GF-D8 (cell line): ENCODE results near the gene NFIA.
"Not testable (repeated sequence)": the region's sequence is repeated elsewhere in the genome, so short reads cannot be mapped to it uniquely, and the experiment has no call there.

Source experiments
- DNase-seq: peaks from one replicate; lab custom pipeline; 2025; lab: John Stamatoyannopoulos, UW

Gene NFIA

GRCh38 chr1:61457526-61458040 is 375.2 kb downstream of the NFIA start:
- no peak for DNase-seq

- no peak for DNase-seq
Measured at GRCh38 chr1:61459345-61459744, 377.0 kb downstream of the NFIA start.

- DNase-seq: no peak
Measured at GRCh38 chr1:61460191-61460590, 377.8 kb downstream of the NFIA start.

GRCh38 chr1:61461406-61462384 is 379.3 kb downstream of the NFIA start:
- no peak for DNase-seq

GRCh38 chr1:61462628-61463027 is 380.3 kb downstream of the NFIA start:
- DNase-seq: no peak

GRCh38 chr1:61463220-61463619 is 380.9 kb downstream of the NFIA start:
- no peak for DNase-seq

- not testable (repeated sequence) for DNase-seq
Measured at GRCh38 chr1:61467836-61468235, 385.5 kb downstream of the NFIA start.

GRCh38 chr1:61469365-61469764 is 387.0 kb downstream of the NFIA start:
- no peak for DNase-seq

- DNase-seq: no peak
Measured at GRCh38 chr1:61472876-61473275, 390.5 kb downstream of the NFIA start.

- DNase-seq: no peak
Measured at GRCh38 chr1:61474269-61474817, 392.0 kb downstream of the NFIA start.

- no peak for DNase-seq
Measured at GRCh38 chr1:61474963-61475362, 392.6 kb downstream of the NFIA start.

GRCh38 chr1:61477301-61477700 is 394.9 kb downstream of the NFIA start:
- DNase-seq: no peak

GRCh38 chr1:61480273-61480935 is 398.0 kb downstream of the NFIA start:
- no peak for DNase-seq

GRCh38 chr1:61481315-61481715 is 399.0 kb downstream of the NFIA start:
- no peak for DNase-seq

GRCh38 chr1:61482170-61482734 is 399.9 kb downstream of the NFIA start:
- no peak for DNase-seq

- DNase-seq: no peak
Measured at GRCh38 chr1:61486783-61487536, 404.6 kb downstream of the NFIA start.

GRCh38 chr1:61487801-61488200 is 405.4 kb downstream of the NFIA start:
- no peak for DNase-seq

- DNase-seq: no peak
Measured at GRCh38 chr1:61490924-61491323, 408.6 kb downstream of the NFIA start.

- DNase-seq: no peak
Measured at GRCh38 chr1:61491497-61491896, 409.1 kb downstream of the NFIA start.

GRCh38 chr1:61494000-61494399 is 411.6 kb downstream of the NFIA start:
- DNase-seq: no peak

- DNase-seq: no peak
Measured at GRCh38 chr1:61496501-61496900, 414.1 kb downstream of the NFIA start.

GRCh38 chr1:61497013-61497412 is 414.7 kb downstream of the NFIA start:
- no peak for DNase-seq
